Stimulated activated naive CD4-positive, alpha-beta T cell (primary cell): ENCODE data around the gene ZNF225.
"Not testable (repeated sequence)": the region's sequence is repeated elsewhere in the genome, so short reads cannot be mapped to it uniquely, and the experiment has no call there.

Source experiments
- DNase-seq, 6 experiments: peaks; one replicate each; lab custom pipeline; 2025; lab: John Stamatoyannopoulos, UW

The ZNF225 gene

GRCh38 chr19:44113138-44113783 is at the start of gene ZNF225:
TSS of gene ZNF225 (plus strand) at chr19:44113399. CDS start at chr19:44115828, 2,429 bp downstream.
- DNase-seq = peak; percentile 38 to 79 (median 70)

- no peak for DNase-seq
Observed at GRCh38 chr19:44066305-44066704, 46.9 kb upstream of the ZNF225 start.

GRCh38 chr19:44069415-44069814 is 43.8 kb upstream of the ZNF225 start:
- no peak for DNase-seq

DNA sequence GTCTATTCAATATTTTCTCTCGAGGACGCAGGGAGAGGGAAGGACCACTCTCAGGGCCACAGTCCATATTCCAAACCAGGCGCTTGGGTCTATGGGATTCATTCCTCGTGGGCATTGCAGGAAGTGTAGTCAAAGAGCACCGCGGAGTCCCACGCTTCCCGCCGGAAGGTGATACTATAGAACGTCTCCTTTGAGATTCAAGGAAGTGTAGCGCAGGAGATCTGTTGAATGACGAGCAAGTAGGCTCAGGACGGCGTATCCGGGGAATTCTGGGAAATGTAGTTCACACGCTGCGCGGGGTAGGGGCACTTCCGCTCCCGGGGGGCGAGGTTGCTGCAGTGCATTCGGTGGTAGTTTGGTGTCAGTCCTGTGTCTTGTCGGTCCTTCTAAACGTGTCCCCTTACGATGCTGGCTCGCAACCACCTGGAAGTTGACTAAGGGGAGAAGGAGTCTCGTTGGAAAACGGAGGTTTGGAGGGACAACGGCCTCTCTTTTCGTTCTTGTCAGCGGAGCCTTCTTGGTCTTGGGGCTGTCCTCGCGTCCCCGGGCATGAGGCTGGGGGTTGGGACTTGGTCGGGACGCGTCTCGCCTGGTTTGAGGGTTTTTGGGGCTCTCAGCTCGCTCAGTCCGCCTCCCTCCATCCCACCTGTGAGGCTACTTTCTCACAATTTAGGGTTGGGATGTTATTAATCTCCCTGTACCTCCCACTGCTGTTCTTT is 41.2 kb upstream of the ZNF225 start, which contains the start of gene ZNF284:
ZNF284 (plus strand) TSS at position 336 of the 719 bp plus-strand sequence. CDS start 4,231 bp downstream, outside the sequence.
- peak; percentile 63 to 86 (median 76) for DNase-seq

- DNase-seq = no peak
Observed at GRCh38 chr19:44072543-44073401, 40.4 kb upstream of the ZNF225 start.

DNA sequence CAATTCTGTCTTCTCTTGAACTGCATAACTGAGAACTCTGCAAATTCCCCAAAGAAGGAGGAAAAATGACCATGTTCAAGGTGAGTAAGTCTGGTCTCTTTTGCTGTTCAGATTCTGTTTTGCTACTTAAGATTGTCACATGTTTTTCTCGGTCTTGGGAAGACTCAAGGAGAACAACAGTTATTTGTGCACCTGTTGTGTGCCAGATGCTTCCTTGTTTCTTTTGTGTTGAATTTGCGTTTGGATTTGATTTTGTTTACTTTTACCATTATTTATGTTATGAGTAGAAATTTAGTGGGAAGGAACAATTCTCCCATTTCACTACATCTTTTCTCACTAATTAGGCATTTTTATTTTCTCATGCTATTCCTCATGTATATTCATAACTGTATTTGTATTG is 36.9 kb upstream of the ZNF225 start:
- DNase-seq = no peak

DNA sequence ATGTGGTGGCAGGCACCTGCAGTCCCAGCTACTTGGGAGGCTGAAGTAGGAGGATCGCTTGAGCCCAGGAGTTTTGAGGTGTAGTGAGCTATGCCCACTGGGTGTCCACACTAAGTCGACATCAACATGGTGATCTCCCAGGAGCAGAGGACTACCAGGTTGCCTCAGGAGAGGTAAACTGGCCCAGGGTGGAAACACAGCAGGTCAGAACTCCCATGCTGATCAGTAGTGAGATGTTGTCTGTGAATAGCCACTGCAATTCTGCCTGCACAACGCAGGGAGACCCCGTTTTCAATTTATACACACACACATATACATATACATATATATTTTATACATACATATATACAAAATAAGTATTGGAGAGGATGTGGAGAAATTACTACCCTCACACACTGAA is 21.1 kb upstream of the ZNF225 start:
- DNase-seq = no peak

DNA sequence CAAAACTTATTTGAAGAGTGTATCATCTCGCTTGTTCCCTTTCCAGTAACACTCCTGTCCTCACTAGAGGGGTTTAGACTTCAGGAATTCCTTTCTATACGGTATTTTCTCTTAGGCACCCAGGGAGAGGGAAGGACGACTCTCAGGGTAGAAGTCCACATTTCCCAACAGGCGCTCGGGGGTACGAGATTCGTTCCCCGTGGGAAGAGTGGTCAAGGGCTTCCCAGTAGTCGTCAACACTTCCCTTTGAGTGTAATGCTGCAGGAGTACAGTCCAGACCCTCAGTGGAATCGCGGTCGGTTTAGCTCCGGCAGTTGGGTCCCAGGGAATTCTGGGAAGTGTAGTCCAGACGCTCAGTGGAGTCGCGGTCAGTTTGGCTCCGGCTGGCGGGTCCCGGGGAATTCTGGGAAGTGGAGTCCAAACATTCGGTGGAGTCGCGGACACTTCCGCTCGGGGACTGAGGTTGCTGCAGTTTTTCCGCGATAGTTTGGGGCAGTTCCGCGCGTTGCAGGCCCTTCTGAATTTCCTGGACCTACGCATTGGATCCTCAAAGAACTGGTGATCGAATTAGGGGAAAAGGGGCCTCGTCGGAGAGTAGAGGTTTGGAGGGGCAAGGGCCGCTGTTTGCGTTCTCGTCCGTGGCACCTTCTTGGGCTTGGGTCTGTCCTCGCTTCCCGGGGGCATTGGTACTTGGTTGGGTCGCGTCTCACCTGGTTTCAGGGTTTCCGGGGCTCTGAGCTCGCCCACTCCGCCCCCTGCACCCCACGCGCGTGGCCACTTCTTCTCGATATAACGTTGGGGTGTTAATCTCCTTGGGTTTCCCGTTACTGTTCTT is 19.1 kb upstream of the ZNF225 start, which contains the start of gene ZNF224:
ZNF224 (plus strand) TSS at position 431 of the 835 bp plus-strand sequence. CDS start 3,513 bp downstream, outside the sequence.
- peak; percentile 27 to 75 (median 66) for DNase-seq

GRCh38 chr19:44107751-44108150 is 5.4 kb upstream of the ZNF225 start:
- no peak for DNase-seq

DNA sequence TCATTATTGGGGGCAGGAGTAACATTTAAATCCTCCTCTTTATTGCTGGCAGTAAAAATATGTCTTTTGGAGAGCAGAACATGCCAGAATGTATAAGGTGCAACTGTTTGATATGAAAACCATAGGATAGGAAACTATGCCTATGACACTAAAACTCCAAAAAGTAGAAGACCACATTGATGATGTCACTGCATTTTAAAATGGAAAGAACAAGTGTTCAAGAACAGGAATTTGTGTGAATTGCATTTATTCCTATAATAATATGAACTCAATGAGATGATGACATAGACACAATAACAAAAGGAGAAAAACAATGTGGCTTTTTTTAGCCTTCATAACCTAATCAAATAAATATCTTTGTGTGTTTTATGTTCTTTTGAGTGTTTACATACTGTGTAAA is 3.7 kb upstream of the ZNF225 start:
- DNase-seq = no peak

DNA sequence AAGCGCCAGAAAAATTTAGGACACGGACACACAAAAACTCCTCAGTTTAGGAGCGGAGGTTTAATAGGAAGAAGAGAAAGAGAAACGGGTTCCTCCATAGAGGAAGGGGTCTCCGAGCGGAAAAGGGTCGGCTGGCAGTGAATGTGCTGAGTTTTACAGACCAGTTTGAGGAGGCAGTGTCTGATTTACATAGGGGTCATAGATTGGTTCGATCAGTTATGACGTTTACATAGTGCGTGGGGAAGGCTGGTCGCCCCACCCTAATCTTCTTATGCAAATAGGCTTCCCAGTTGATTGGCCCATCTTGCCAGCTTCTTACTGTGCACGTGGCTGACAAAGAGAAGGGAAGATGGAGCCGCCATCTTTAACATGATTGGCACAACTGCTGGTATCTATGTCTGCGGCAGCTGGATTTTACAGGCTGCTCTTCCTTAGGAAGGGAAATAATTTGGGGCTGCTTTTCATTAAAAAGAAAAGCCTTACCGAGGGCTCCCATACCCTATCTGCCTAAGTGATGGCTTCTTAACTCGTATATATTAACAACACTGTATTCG is 1.2 kb upstream of the ZNF225 start:
- no peak for DNase-seq

- DNase-seq = no peak
Observed at GRCh38 chr19:44112802-44113137, 429 bp upstream of the ZNF225 start.

GRCh38 chr19:44113784-44114390 is 688 bp downstream of the ZNF225 start:
- DNase-seq = peak in 2 of 6 experiments; percentile 0 to 4

DNA sequence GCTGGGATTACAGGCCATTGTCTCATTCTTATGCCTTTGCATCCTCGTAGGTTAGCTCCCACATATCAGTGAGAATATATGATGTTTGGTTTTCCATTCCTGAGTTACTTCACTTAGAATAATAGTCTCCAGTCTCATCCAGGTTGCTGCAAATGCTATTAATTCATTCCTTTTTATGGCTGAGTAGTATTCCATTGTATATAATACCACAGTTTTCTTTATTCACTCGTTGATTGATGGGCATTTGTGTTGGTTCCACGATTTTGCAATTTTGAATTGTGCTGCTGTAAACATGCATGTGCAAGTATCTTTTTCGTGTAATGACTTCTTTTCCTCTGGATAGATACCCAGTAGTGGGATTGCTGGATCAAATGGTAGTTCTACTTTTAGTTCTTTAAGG is 8.0 kb downstream of the ZNF225 start:
- not testable (repeated sequence) for DNase-seq

GRCh38 chr19:44131955-44132354 is 18.8 kb downstream of the ZNF225 start:
- no peak for DNase-seq

DNA sequence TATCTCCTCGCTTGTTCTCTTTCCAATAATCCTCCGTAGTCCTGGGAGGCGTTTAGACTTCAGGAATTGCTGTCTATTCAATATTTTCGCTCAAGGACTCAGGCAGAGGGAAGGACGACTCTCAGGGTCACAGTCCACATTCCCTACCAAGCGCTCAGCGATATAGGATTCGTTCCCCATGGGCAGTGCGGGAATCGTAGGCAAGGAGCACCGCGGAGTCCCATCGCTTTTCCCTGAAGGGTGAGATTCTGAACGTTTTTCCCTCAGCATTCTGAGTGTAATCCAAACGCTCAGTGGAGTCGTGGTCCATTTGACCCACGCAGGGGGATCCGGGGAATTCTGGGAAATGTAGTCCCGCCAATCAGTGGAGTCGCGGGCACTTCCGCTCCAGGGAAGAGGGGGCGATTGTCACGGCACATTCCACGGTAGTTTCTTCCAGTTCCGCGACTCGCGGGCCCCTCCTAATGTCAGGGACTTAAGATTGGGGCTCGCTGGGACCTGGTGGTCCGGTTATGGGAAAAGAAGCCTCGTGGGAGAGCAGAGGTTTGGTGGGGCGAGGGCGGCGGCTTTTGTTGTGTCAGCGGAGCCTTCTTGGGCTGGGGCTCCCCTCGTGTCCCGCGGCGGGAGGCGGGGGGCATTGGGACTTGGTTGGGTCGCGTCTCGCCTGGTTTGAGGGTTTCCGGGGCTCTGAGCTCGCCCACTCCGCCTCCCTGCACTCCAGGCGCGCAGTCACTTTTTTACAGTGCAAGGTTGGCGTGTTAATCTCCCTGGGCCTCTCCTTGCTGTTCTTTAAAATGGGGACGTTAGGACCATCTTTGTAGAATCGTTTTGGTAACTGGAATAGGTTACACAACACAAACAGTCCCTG is 28.2 kb downstream of the ZNF225 start, which contains the start of gene ZNF234:
ZNF234 (plus strand) TSS at position 364 of the 868 bp plus-strand sequence. CDS start 3,079 bp downstream, outside the sequence.
- DNase-seq = peak; percentile 19 to 65 (median 51)

DNA sequence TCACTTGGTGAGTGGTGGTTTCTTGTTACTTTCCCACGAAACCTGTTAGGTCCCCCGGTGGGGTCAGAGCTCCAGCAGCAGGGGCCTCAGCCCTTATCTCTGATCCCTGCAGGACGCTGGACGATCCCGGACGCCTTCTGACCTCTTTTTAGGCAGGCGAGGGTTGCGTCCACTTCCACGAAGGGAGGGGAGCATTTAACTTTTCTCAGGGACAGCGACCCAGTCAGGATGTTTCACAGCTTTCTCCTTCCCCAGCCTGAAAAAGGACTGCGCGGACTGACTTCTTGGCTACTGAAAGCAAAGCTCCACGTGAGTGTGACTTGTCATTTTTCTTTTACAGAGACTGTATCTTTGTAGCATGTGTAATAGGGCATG is 28.8 kb downstream of the ZNF225 start:
- no peak for DNase-seq

GRCh38 chr19:44149776-44150175 is 36.6 kb downstream of the ZNF225 start:
- no peak for DNase-seq

DNA sequence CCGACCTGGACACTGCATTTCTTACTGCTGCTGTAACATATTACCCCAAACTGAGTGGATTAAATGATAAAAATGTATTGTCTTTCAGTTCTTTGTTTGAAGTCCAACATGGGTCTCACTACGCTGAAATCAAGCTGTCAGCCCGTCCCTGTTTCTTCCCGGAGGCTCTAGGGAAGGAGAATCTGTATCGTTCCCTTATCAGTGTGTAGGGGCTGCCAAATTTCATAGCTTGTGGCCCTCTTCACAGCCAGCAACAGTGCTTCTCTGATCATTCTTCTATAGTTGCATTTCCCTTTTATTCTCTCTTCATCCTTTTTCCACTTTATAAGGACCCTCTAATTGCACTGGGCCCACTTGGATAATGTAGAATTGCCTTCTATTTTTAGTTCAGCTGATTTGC is 38.3 kb downstream of the ZNF225 start:
- no peak for DNase-seq

DNA sequence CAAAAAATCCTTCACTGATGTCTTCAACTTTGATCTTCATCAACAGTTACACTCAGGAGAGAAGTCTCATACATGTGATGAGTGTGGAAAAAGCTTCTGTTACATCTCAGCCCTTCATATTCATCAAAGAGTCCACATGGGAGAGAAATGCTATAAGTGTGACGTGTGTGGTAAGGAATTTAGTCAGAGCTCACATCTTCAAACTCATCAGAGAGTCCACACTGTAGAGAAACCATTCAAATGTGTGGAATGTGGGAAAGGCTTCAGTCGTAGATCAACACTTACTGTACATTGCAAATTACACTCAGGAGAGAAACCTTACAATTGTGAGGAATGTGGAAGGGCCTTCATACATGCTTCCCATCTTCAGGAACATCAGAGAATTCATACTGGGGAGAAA is 43.3 kb downstream of the ZNF225 start:
- DNase-seq = no peak
